Esophagus muscularis mucosa (tissue), 3 donors: ENCODE data around the gene GABRA5.

Experiments used
- CTCF ChIP-seq, 3 experiments: fragments of 200-600 bp in 2 of 3; fragments of 450-650 bp in 1 of 3; sonication (generic) in 2 of 3; IDR thresholded peaks; one replicate each; pipeline ENCODE4 v1.5.1; 2017 to 2019; ENCODE audit warnings: antibody characterized with exemption in 3 of 3, mild to moderate bottlenecking in 2 of 3, moderate library complexity in 1 of 3
- POLR2A ChIP-seq: fragments of 450-650 bp; IDR thresholded peaks from one replicate; pipeline ENCODE4 v1.6.1; 2017; ENCODE audit warnings: antibody characterized with exemption, moderate library complexity, mild to moderate bottlenecking, low read depth

GRCh38 chr15:26935322-26935721 lies 68.5 kb downstream of the GABRA5 start:
- TF ChIP-seq POLR2A = no peak
- TF ChIP-seq CTCF (IDR thresholded peaks at IDR 0.05) = no peak
